Measurements from ENCODE around the gene PRSS33. TPM values are rescaled to one million over a fixed set of nuclear protein-coding genes. Genes with fewer than 3 reads are reported as not detected.

PRSS33 gene
- total and polyA plus RNA-seq, 9 of the 15 experiments (the other 6 are each of a cell fraction or from before 2014, with no cell fraction given) = not detected

DNA sequence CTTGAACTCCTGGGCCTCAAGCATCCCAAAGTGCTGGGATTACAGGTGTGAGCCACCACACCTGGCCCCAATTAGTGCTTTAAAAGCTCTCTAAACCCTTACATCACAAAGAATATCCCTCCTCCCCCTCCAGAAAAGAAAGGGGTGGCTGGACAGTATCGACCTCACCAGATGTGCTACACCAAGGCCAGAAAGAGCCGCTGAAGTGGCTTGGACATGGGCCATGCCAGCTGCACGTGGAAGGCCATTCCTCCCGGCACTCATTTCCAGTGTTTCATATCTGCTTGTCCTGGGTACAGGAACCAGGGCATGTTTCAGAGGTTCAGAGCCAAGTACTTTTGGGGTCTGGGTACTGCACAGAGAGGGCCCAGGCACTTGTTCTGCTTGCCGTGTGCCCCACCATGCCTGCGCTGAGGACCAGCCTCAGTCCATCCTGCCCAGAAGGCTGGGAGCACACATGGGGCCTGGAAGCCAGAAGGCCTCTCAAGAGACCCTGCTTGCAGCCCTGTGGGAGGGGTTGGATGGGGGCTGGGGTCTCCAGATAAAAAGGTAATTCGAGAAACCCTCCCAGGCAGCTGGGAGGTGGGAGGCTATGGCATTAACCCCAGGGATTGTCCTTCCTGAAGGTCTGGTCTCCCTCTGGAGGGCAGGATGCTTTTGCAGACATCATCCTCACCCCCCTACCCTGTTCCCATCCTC is 38.5 kb downstream of the PRSS33 start (continued):
- no peak for TF ChIP-seq DMBX1 (CRISPR knock-in tag; IDR thresholded peaks at IDR 0.05; ENCODE audit: borderline replicate concordance)
- TF ChIP-seq ZNF311 (CRISPR knock-in tag; IDR thresholded peaks at IDR 0.05) = no peak
- TF ChIP-seq PRMT5 (CRISPR knock-in tag; IDR thresholded peaks at IDR 0.05) = no peak
- no peak for TF ChIP-seq PHB (CRISPR knock-in tag; IDR thresholded peaks at IDR 0.05)
- no peak for TF ChIP-seq MED1 (CRISPR knock-in tag; IDR thresholded peaks at IDR 0.05; ENCODE audit: borderline replicate concordance)
- TF ChIP-seq, protein P1, sequence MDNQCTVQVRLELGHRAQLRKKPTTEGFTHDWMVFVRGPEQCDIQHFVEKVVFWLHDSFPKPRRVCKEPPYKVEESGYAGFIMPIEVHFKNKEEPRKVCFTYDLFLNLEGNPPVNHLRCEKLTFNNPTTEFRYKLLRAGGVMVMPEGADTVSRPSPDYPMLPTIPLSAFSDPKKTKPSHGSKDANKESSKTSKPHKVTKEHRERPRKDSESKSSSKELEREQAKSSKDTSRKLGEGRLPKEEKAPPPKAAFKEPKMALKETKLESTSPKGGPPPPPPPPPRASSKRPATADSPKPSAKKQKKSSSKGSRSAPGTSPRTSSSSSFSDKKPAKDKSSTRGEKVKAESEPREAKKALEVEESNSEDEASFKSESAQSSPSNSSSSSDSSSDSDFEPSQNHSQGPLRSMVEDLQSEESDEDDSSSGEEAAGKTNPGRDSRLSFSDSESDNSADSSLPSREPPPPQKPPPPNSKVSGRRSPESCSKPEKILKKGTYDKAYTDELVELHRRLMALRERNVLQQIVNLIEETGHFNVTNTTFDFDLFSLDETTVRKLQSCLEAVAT (IDR thresholded peaks at IDR 0.05) = no peak

DNA sequence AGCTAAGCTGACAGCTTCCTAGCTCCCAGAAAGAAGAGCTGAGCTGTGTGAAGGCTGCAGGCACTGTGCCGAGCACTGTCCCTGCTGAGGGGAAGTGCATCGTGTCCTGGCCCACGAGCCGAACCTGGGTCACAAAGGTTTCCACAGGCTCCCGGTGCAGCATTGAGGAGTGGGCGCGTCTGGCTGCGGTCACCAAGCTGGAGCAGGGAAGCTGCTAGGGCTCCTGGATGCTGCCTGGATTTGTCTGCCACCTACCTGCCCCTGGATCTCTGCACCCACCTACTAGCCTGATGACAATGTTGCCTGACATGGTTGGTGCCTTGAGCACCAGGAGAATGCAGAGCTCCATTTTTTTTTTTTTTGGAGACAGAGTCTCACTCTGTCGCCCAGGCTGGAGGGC is 41.4 kb downstream of the PRSS33 start:
- H3K4me3 ChIP-seq = no peak overlapping the region
- intact Hi-C loops (cut with micrococcal nuclease) (no loop called here), in situ Hi-C loops (cut with MboI) (no loop called here)
- H3K27me3 ChIP-seq (ENCODE audit: control insufficient read depth in 2 of 2, insufficient read depth in 2 of 2, low read length in 2 of 2) = no peaks in the 10 kb centered on the region
- no peaks in the 10 kb centered on the region for H3K9me1 ChIP-seq (ENCODE audit: control insufficient read depth, insufficient read depth, low read length)
- peaks cover 11% of the 10 kb centered on the region for H3K79me2 ChIP-seq (ENCODE audit: control insufficient read depth, insufficient read depth, low read length)
- no peak overlapping the region for H3K27ac ChIP-seq (ENCODE audit: extremely low read depth, low read depth, low read length)
- WGBS (ENCODE audit: insufficient coverage, low coverage, missing lambda C conversion rate) = 54% methylated on average over 9 of the region's 9 CpGs
- FAIRE-seq = no peak
- CTCF ChIA-PET (ENCODE audit: low intra/inter-chr PET ratio) = no interaction called here
- H3K9ac ChIP-seq (ENCODE audit: insufficient read depth in 1 of 2, low read depth in 2 of 2, low read length in 2 of 2) = peak overlapping the region in 1 of 2 experiments; percentile 79; a peak in 2 of 4 replicates
- POLR2A ChIA-PET = interaction anchor here (0.6 to 1.5 kb wide), 3 partner anchors 14 to 53 kb away, joined by 3 read pairs; no protein-coding TSS in a partner anchor
- peak; percentile 13; the same call in 1 of the 3 replicates for ATAC-seq
- no peak for DNase-seq (ENCODE audit: extremely low read depth in 1 of 4, low spot score in 3 of 4)
- H4K20me1 ChIP-seq (replicated peaks; ENCODE audit: control insufficient read depth, insufficient read depth, low read length) = no peaks in the 10 kb centered on the region
- no peak overlapping the region for H3K4me2 ChIP-seq (ENCODE audit: insufficient read depth, low read length)
- no peaks in the 10 kb centered on the region for H3K9me3 ChIP-seq (replicated peaks; ENCODE audit: control insufficient read depth, insufficient read depth, low read depth, low read length)
- BruUV-seq (replicated peaks) = no TSS peak
- H3K4me1 ChIP-seq (replicated peaks in 1 of 2; ENCODE audit: control insufficient read depth in 2 of 2, insufficient read depth in 2 of 2, low read length in 2 of 2) = peaks cover 6 to 22% of the 10 kb centered on the region in 2 experiments
- TF ChIP-seq NFATC3 (IDR thresholded peaks at IDR 0.05) (no peak), ZNF184 (CRISPR knock-in tag; IDR thresholded peaks at IDR 0.05) (no peak), ZNF134 (CRISPR knock-in tag; conservative IDR thresholded peaks at IDR 0.05) (no peak), SMAD3 (CRISPR knock-in tag; conservative IDR thresholded peaks at IDR 0.05) (no peak), FOXJ2 (tag; IDR thresholded peaks at IDR 0.05) (no peak), ZFPM2 (CRISPR knock-in tag; IDR thresholded peaks at IDR 0.05) (no peak), CAMTA2 (CRISPR knock-in tag; conservative IDR thresholded peaks at IDR 0.05) (no peak), ZFP36 (IDR thresholded peaks at IDR 0.05; ENCODE audit: low read depth, low read length, partially characterized antibody) (no peak), ZNF431 (CRISPR knock-in tag; IDR thresholded peaks at IDR 0.05) (no peak), GATAD2A (IDR thresholded peaks at IDR 0.05) (no peak), BDP1 (IDR thresholded peaks at IDR 0.05; ENCODE audit: insufficient read depth, insufficient read length) (no peak)
- TF ChIP-seq, protein P2, sequence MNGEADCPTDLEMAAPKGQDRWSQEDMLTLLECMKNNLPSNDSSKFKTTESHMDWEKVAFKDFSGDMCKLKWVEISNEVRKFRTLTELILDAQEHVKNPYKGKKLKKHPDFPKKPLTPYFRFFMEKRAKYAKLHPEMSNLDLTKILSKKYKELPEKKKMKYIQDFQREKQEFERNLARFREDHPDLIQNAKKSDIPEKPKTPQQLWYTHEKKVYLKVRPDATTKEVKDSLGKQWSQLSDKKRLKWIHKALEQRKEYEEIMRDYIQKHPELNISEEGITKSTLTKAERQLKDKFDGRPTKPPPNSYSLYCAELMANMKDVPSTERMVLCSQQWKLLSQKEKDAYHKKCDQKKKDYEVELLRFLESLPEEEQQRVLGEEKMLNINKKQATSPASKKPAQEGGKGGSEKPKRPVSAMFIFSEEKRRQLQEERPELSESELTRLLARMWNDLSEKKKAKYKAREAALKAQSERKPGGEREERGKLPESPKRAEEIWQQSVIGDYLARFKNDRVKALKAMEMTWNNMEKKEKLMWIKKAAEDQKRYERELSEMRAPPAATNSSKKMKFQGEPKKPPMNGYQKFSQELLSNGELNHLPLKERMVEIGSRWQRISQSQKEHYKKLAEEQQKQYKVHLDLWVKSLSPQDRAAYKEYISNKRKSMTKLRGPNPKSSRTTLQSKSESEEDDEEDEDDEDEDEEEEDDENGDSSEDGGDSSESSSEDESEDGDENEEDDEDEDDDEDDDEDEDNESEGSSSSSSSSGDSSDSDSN (IDR thresholded peaks at IDR 0.05; ENCODE audit: borderline replicate concordance in 1 of 2, low read depth in 2 of 2, low read length in 2 of 2) = no peak
- peaks cover 10% of the 10 kb centered on the region; the same call in 2 of the 3 replicates for H3K36me3 ChIP-seq (ENCODE audit: control insufficient read depth, insufficient read depth, low read length)
- H2AFZ ChIP-seq (ENCODE audit: low read depth, low read length) = no peak overlapping the region

All from K562 (cell line).